ENCODE results near the gene NABP1.

NABP1 gene

DNA sequence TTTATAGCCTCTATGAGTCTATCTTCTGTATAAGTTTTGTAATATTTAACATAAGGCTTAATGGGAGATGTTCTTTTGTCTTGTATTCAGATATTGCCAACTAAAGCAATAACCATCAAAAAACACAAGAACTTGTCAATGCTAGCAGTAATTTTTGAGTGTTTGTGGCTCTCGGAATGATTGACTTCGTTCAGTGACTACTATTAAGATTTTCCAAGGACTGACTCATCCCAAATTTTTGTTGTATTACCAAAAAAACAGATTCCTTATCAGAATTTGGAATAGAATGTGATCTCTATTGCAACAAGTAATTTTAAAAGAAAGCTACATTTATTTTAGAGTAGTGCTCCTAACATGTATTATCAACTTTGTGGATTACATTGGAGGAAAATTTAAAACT is 8.1 kb downstream of the NABP1 start:
- no peak for DNase-seq

DNA sequence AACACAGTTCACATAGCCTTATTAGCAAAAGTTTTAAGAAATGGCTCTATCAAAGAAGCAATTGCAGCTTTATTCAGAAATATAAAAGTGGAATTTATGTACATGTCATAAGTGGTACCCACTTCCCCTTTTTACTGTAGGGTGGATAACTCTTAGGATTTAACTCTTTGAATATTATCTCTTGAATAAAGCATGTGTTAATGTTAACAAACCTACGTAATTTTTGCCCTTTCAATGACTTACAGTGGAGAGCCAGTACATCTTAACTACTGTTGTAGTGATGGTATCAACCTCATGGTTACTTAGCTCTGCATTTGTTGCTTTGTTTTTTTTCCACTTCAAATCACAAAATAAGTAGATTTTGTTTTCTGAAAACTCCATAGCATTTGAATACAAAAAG is 8.8 kb downstream of the NABP1 start:
- DNase-seq, result no peak

GRCh38 chr2:191687867-191688266 is 9.9 kb downstream of the NABP1 start:
- no peak for DNase-seq

DNA sequence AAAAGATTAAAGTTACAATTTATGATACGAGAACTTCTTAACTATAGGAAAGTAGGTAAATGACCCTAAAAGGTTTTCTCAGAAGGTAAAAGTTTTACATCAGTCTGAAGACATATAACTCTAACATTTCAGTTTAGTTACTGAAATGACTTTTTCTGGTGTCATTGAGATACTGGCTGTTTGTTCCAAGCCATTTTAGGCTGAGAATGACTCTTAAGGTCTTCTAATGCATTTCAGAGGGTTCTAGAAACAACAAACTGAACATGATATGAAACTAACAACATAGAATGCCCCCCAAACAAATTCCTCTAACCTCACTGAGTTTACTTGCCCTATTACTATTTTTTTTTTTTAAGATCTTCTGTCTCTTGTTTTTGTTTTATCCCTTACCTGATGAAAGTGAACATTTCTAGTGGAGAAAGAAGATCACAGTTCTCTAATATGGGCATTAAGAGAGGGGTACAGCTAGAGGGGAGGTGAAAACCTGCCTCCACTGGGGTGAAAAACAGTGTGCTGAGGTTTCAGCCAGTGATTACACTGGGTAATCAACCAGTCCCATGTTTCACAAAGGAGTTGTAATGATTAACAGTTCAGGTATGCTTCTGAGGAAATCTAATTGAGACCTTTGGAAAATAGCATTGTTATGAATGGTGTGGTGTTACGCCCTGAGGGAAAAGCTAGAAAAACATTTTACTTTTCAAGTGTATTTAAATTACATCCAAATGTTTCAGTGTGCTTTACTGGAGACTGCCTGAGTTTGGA is 11.2 kb downstream of the NABP1 start:
- DNase-seq, result no peak

GRCh38 chr2:191690327-191690726 is 12.4 kb downstream of the NABP1 start:
- no peak for DNase-seq

DNA sequence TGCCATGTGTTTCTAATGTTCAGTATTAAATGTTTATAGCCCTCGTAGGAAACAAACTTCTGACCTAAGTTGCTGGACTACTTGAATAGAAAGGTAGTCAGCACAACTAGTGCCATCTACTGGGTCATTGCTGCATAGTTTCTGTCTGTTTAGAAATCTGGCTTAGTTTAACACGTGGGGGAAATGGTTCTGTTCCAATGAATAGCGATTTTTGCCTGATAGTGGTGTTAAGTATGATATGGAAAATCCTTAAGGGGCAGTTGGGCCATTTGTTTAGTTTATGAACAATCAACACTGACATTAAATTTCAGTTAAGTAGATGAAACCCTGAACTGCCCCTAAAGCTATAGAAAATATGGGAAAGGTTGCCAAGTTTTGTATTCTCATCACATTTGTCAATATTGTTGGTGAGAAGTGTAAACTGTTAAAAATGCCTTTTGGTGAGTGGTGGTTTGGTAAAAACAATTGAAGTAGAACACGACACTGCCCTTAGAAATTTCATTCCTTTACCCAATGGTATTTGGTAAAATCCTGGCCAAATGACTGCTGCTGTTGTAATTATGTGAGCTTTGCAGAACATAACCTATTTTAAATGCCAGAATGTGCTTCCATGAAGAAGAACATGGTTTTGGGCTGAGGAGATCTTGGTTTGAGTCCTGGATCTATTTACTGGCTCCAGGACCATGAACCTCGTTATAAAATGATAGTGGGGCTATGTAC is 13.2 kb downstream of the NABP1 start:
- peak; percentile 73 for DNase-seq

DNA sequence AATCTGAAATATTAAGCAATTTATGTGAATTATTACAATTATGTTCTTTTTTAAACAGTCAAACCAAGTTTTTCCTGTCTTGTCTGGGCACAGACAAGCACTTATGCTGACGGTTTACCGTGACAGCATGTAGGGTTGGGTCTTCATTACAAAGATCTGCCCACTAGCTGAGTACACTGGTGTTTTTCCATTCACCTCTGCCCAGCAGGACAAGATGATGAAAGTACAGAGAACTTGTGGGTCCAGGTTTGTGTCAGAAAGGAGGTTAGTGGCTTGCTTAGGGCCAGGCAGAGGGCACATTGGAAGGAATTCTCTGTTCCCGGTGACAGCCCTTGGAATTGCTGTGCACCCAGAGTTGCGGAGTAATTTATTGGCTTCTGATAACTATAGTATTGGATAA is 14.0 kb downstream of the NABP1 start:
- no peak for DNase-seq

GRCh38 chr2:191692502-191693115 is 14.7 kb downstream of the NABP1 start:
- no peak for DNase-seq

GRCh38 chr2:191693166-191693565 is 15.2 kb downstream of the NABP1 start:
- DNase-seq, result no peak

DNA sequence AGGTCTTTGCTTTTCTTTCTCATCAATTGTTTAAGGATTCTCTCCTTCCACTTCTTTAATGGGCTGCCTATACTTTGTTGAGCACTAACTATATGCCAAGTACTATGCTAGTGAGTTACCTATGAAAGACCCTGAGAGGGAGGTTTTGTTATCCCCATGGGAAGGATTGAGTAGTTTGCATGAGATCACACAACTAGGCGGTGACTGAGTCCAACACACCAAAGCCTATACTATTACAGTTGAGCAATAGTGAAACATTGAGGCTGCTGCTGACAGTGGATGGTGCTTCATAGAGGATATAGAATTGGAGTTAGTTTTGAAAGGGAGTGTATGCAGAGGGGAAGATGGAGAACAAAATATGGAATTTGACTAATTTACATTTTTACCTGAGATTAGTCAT is 15.8 kb downstream of the NABP1 start:
- DNase-seq, result no peak

GRCh38 chr2:191696001-191696400 is 18.1 kb downstream of the NABP1 start:
- no peak for DNase-seq

GRCh38 chr2:191696966-191697365 is 19.0 kb downstream of the NABP1 start:
- no peak for DNase-seq

DNA sequence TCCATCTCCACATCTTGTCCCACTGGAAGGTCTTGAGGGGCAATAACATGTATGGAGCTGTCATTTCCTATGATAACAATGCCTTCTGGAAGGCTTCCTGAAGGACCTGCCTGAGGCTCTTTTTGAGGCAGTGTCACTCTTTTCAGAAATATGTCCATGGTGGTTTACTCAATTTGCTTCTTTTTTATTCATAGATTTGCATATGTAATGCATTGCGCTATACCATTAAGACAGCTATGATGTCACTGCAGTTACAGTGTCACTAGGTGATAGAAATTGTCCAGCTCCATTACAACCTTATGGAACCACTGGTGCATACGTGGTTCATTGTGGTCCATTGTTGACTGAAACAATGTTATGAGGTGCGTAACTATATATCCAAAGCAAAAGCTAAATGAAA is 19.9 kb downstream of the NABP1 start:
- DNase-seq, result no peak

GRCh38 chr2:191699341-191699945 is 21.5 kb downstream of the NABP1 start:
- DNase-seq, result no peak

DNA sequence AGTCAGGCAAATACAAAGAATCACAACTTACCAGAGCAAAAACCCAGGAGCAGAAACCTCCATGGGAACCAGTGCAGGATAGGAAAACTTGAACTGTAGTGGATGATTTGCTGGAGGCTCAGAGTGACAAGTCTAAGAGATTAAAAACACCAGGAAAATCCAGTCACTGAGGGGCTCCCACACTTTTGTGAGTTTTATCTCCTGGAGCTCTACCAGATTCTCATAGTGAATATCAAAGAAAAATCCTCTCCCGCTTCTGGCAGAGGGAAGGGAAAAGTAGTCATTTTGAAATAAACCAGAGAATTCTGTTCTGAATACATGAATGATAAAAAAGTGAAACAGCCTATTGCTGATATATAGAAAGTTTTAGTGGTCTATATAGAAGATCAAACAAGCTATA is 23.1 kb downstream of the NABP1 start:
- DNase-seq, result no peak

- DNase-seq, result no peak
Observed at GRCh38 chr2:191701696-191702095, 23.8 kb downstream of the NABP1 start.

GRCh38 chr2:191703079-191703725 is 25.3 kb downstream of the NABP1 start:
- no peak for DNase-seq

DNA sequence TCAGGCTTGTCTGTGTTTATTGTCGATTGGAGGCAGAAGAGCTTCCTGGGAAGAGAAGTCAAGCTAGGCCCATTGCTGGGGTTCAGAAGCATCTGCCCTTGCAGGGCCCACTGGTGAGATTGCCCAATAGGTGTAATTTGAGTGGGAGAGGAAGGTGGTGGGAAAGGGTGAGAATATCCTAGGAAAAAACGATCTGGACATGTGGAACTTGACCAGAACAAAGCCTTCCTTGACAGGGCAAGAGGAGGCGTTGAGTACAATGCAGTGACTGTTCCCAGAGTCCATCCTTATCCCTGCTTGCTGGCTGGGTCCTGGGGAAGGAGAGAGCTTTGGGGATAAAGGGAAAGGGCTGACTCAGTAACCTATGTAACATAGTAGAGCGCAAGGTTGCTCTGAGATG is 27.1 kb downstream of the NABP1 start:
- no peak for DNase-seq

DNA sequence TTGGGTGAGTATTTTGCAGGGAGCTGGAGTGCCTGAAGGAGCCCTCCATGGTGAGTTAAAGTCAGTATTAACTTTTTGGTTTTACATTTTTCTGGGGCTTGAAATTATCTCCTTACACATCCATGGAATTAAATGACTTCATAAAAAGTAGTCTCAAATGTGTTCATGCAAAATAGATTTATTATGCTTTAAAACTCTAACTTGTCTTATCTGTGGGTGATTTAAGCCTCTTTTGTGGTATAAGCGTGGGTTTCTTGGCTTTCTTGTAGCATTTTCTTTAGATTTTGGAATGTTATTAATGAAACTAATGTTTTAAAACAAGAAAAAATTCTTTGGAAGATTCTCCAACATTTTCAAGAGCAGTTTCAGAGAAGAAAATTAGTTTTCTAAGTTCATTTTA is 27.8 kb downstream of the NABP1 start:
- no peak for DNase-seq

DNA sequence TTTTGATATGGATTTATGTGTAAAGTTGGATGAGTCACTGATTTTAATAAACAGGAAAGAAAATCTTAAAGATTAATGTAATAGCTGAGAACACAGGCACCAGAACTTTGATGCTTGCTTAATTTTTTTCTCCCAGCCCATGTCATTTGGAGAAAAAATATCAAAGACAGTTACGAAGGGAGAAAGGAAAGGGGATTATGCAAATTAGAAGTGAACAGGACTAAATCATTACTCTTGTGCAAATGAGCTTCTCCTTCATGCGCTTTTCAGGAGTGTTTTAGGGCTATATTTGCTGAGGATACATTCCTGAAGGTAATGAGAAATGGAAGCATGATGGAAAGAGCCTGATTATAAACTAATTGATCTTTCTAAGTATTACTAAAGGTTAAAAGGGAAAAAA is 28.9 kb downstream of the NABP1 start:
- DNase-seq, result no peak

GRCh38 chr2:191707542-191707941 is 29.6 kb downstream of the NABP1 start:
- DNase-seq, result no peak

GRCh38 chr2:191710411-191710900 is 32.5 kb downstream of the NABP1 start:
- no peak for DNase-seq

DNA sequence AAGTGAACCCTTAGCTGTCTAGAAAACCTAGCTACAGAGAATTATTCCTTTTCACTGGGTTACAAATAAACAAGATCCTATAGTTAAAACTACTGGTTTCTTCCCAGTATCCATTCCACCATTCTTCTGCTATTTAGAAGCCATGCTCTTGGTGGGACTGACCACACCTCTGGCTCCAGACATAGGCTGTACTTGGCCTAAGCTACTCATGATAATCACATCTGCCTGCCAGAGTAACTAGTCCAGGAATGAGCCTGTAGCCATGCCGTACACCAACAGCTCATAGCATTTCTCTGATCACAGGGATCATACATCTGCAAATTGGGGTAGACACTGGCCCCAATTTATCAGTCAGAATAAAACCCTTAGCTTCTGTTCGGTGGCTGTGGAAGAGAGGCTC is 33.7 kb downstream of the NABP1 start:
- no peak for DNase-seq
